Esophagus (tissue), 2 donors: ENCODE data around the gene KHNYN. TPM values are rescaled to one million over a fixed set of nuclear protein-coding genes. Genes with fewer than 3 reads are reported as not detected.
"Not testable (repeated sequence)": the region's sequence is repeated elsewhere in the genome, so short reads cannot be mapped to it uniquely, and the experiment has no call there.

Experiments used
- H3K27ac ChIP-seq, 2 donors: one replicate each; pipeline ENCODE4 v1.5.1; 2013; ENCODE audit warnings: low read depth in 2 of 2, mild to moderate bottlenecking in 2 of 2, inconsistent platforms in 1 of 2, low read length in 1 of 2, moderate library complexity in 1 of 2
- H3K27me3 ChIP-seq, 2 donors: one replicate each; pipeline ENCODE4 v1.6.1; 2013; ENCODE audit warnings: low read length in 2 of 2, control low read depth in 1 of 2, mild to moderate bottlenecking in 1 of 2; ENCODE audit not compliant: insufficient read depth in 2 of 2, control insufficient read depth in 1 of 2
- H3K36me3 ChIP-seq, 2 donors: one replicate each; pipeline ENCODE4 v1.6.1; 2013; ENCODE audit warnings: low read length in 1 of 2; ENCODE audit not compliant: control insufficient read depth in 2 of 2, insufficient read depth in 2 of 2
- H3K4me1 ChIP-seq, 2 donors: one replicate each; pipeline ENCODE4 v1.6.1; 2013; ENCODE audit warnings: low read length in 1 of 2; ENCODE audit not compliant: control insufficient read depth in 2 of 2, insufficient read depth in 2 of 2
- H3K4me3 ChIP-seq, 2 donors: one replicate each; pipeline ENCODE4 v1.5.1; 2013; ENCODE audit warnings: low read length in 2 of 2, mild to moderate bottlenecking in 2 of 2, low read depth in 1 of 2, moderate library complexity in 1 of 2
- H3K9me3 ChIP-seq, 2 donors: one replicate each; pipeline ENCODE4 v1.6.1; 2013; ENCODE audit warnings: mild to moderate bottlenecking in 2 of 2, low read depth in 1 of 2, low read length in 1 of 2, moderate library complexity in 1 of 2; ENCODE audit not compliant: control insufficient read depth in 2 of 2, insufficient read depth in 1 of 2
- WGBS, 2 donors: extraction: QIAGEN DNeasy Blood & Tissue Kit; methylation state at CpG; one replicate each; pipeline ENCODE4 v1.1.7; 2013; 5-methylcytosine and 5-hydroxymethylcytosine counted together
- polyA plus RNA-seq, 2 donors: library from polyadenylated mRNA; stranded (reverse); fragments of 200-250 nt; gene quantifications; one replicate each; pipeline ENCODE4 v1.2.3, GENCODE V29; 2013
- donor health status: healthy with polysubstance abuse.
- donor health status: Bipolar disorder and iron deficiency.

KHNYN gene
- polyA plus RNA-seq, 2 donors: 20.8 to 24.4 TPM

DNA sequence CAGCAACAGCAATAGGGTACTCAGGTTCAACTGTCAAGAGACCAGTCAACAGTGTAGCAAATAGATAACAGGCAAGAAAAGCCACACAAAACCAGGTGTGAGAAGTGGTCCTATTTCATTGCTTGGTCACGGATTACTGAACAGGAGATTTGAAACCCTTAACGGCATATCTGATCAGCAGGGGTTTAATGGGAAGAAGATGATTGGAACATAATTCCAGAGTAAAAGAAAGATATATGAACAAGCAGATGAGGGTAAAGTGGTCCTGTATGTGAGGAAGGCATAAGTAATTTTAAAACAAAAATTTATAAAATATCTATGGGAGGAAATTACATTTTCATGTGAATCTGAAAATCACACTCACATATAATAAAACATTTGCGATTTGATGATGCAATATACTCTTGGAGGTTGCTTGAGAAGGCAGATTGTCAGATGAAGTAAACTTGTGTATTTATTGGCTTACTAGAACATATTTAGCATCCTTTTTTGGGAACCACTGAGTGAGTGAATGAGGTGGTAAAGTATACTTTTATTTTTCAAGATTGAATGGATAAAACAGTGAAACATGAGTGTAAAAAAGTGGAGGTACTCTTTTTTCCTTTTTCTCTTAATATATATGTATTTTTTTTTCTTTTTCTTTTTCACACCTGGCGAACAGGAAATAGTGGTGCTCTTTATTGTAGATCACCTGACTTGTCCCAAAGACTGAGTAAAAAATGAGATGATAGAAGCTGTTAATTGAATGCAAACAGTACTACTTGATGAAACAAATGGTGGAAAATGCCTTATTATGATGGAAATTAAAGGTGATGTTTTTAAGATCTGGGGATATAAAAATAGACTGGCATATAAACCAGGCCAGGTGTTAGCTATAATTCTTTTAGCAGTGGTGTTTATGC is 34.4 kb downstream of the KHNYN start:
- Histone ChIP-seq H3K4me3 (no peak overlapping the region), H3K36me3 (peaks cover 0 to 3% of the 10 kb centered on the region in 2 donors), H3K27ac (no peak overlapping the region), H3K4me1 (no peaks in the 10 kb centered on the region), H3K9me3 (peaks cover 0 to 2% of the 10 kb centered on the region in 2 donors), H3K27me3 (no peaks in the 10 kb centered on the region)
- WGBS, 2 donors: 70 to 83% methylated on average over 4 of the region's 4 CpGs

DNA sequence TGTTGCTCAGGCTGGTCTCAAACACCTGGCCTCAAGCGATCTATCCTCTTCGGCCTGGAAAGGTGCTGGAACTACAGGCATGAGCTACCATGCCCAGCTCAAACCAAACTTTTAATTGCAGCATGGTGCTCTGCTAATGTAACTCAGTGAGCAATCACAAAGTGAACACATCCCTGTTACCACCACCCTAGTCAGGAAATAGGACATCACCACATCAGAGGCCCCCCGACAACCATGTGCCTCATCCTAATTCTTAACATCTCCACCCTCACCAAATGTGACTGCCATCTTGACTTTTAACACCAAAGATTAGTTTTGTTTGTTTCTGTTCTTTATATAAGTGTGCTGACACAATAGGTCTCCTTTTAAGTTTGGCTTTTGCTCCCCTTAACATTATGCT is 35.6 kb downstream of the KHNYN start:
- no peaks in the 10 kb centered on the region for H3K27me3 ChIP-seq
- no peak overlapping the region for H3K4me3 ChIP-seq
- 92 to 95% methylated on average over 3 of the region's 3 CpGs for WGBS, 2 donors
- no peak overlapping the region for H3K27ac ChIP-seq
- H3K9me3 ChIP-seq: peaks cover 0 to 2% of the 10 kb centered on the region in 2 donors
- H3K36me3 ChIP-seq: no peaks in the 10 kb centered on the region
- H3K4me1 ChIP-seq: no peaks in the 10 kb centered on the region

DNA sequence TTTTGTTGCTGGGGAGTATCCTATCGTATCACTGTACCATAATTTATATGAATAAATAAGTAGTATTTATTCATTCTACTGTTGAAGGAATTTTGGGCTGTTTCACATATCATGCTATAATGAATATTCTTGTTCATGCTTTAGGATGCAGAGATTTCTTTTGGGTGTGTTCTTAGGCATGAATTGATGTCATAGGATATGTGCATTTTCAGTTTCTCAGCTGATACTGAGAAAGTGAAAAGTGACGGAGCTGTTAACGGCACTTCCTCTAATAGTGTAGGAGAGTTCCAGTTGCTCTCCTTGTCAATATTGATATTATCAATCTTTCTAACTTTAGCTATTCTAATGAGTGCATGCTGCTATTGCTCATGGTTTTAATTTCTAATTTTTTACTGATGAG is 36.1 kb downstream of the KHNYN start:
- Histone ChIP-seq H3K27ac (no peak overlapping the region), H3K9me3 (peaks cover 0 to 2% of the 10 kb centered on the region in 2 donors), H3K4me3 (no peak overlapping the region), H3K27me3 (no peaks in the 10 kb centered on the region), H3K4me1 (no peaks in the 10 kb centered on the region), H3K36me3 (no peaks in the 10 kb centered on the region)
- 87 to 92% methylated on average over 3 of the region's 3 CpGs for WGBS, 2 donors

DNA sequence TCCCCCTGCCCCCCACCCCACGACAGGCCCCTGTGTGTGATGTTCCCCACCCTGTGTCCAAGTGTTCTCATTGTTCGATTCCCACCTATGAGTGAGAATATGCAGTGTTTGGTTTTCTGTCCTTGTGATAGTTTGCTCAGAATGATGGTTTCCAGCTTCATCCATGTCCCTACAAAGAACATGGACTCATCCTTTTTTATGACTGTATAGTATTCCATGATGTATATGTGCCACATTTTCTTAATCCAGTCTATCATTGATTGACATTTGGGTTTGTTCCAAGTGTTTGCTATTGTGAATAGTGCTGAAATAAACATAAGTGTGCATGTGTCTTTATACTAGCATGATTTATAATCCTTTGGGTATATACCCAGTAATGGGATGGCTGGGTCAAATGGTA is 40.7 kb downstream of the KHNYN start:
- not testable (repeated sequence) for H3K4me1 ChIP-seq, H3K9me3 ChIP-seq
- WGBS, 2 donors: 90 to 95% methylated on average over 2 of the region's 2 CpGs

DNA sequence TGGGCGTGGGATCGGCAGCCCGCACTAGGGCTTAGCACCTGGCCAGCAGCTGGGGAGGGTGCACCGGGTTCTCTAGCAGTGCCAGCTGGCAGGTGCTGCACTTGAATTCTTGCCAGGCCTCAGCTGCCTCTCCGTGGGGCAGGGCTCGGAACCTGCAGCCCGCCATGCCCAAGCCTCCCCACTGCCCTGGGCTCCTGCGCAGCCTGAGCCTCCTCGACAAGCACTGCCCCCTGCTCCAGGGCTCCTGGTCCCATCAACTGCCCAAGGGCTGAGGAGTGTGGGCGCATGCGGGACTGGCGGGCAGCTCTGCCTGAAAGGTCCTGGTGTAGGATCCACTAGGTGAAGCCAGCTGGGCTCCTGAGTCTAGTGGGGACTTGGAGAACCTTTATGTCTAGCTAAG is 43.5 kb downstream of the KHNYN start:
- 69 to 88% methylated on average over 12 of the region's 12 CpGs for WGBS, 2 donors
- Histone ChIP-seq H3K27ac (no peak overlapping the region), H3K36me3 (no peaks in the 10 kb centered on the region), H3K9me3 (peaks cover 0 to 3% of the 10 kb centered on the region in 2 donors), H3K4me3 (no peak overlapping the region), H3K27me3 (no peaks in the 10 kb centered on the region), H3K4me1 (no peaks in the 10 kb centered on the region)

More for the DNA sequence above, 40.7 kb downstream of the KHNYN start:
- not testable (repeated sequence) for H3K27ac ChIP-seq, H3K36me3 ChIP-seq, H3K4me3 ChIP-seq, H3K27me3 ChIP-seq

DNA sequence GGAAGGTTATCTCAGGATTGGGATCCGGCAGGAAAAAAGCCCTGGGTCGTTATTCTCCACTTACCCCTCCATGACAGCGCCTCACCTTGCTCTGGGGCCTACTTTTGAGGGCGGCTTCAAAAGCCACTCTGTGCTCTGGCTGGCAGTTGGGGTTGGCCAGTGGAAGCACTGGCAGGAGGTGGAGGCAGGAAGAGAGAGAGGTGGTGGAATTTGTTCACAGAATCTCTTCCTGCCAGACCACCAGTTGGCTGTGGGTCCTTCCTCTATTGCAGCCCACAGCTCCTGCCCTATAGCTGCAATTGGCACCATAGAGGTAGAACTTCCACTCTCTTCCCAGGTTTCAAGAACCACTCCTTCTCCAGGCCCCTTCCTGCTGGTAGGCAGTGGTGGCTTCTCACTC is 45.5 kb downstream of the KHNYN start:
- Histone ChIP-seq H3K36me3 (no peaks in the 10 kb centered on the region), H3K4me1 (no peaks in the 10 kb centered on the region), H3K9me3 (peaks cover 0 to 3% of the 10 kb centered on the region in 2 donors), H3K27ac (no peak overlapping the region), H3K27me3 (no peaks in the 10 kb centered on the region), H3K4me3 (no peak overlapping the region)
- WGBS, 2 donors: 74 to 88% methylated on average over 4 of the region's 4 CpGs

DNA sequence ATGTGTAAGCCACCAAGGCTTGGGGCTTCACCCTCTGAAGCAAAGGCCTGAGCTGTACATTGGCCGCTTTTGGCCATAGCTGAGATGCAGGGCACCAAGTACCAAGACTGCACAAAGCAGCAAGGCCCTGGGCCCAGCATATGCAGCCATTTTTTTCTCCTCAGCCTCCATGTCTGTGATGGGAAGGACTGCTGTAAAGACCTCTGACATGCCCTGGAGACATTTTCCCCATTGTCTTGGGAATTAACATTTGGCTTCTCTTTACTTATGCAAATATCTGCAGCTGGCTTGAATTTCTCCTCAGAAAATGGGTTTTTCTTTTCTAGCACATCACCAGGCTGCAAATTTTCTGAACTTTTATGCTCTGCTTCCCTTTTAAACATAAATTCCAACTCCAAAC is 50.2 kb downstream of the KHNYN start:
- not testable (repeated sequence) for H3K27ac ChIP-seq, H3K36me3 ChIP-seq, H3K27me3 ChIP-seq, H3K4me3 ChIP-seq, H3K9me3 ChIP-seq, H3K4me1 ChIP-seq
- WGBS, 2 donors: 0 to 65% methylated on average over 1 of the region's 1 CpG

DNA sequence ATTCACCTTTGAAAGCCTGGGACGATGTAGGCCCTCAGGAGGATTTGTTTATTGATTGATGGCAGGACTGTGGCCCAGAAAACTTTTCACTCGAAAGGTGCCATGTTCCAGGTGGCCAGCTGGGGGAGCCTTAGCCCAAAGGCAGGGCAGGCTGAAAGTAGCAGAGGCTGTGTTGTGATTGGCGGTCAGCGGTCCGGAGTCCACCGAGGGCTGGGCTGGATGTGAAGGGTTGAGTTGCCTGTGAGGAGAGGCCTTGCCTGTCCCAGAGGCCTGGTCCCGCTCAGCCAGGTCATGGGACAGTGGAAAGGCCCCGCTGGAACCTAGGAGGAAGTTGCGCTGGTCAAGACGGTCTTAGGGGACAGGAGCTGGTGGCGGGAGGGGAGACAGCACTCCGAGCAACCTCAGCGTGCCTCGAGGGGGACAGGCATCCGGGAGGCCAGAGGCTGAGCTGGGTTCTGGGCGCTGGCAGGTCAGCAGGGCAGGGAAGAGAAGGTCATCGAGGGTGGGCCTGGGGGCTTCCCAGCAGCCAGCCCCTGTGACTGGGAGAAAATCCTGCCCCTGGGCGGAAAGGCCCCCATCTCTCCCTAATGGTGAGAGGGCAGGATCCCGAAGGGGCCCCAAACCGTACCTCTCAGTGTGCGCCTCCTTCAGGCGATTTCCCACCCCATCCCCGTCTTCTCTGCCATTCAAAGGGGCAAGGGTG is 52.0 kb downstream of the KHNYN start:
- WGBS, 2 donors: 55 to 60% methylated on average over 23 of the region's 23 CpGs
- Histone ChIP-seq H3K36me3 (no peaks in the 10 kb centered on the region), H3K4me1 (no peaks in the 10 kb centered on the region), H3K27me3 (no peaks in the 10 kb centered on the region), H3K9me3 (peaks cover 0 to 5% of the 10 kb centered on the region in 2 donors), H3K27ac (no peak overlapping the region), H3K4me3 (no peak overlapping the region)

DNA sequence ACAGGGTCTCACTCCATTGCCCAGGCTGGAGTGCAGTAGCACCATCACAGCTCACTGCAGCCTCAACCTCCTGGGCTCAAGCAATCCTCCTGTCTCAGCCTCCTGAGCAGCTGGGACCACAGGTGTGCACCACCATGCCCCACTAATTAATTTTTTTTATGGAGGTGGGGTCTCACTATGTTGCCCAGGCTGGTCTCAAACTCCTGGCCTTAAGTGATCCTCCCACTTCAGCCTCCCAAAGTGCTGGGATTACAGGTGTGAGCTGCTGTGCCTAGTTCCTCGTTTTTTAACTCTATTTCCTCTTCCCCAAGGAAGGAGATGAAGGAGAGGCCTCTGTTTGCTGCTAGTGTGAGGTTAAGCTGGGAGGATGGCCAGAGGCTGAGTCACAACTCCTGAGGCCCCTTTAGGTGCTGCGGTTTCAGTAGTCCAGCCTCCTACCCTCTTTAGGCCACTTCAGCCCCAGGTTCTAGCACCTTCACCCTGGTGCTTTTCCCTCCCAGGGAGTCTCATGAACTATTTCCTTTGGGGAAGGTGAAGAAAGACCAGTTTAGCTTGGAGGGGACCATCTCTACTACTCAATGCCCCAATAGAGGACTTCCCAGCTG is 53.0 kb downstream of the KHNYN start:
- 49 to 63% methylated on average over 2 of the region's 2 CpGs for WGBS, 2 donors
- H3K36me3 ChIP-seq, H3K4me1 ChIP-seq, H3K27me3 ChIP-seq, H3K4me3 ChIP-seq, H3K27ac ChIP-seq, H3K9me3 ChIP-seq: not testable (repeated sequence)
